T-helper 1 cell treated with Interleukin-12 subunit alpha and Interleukin-12 subunit beta and Interleukin-4 antibody, amounts not matched to agents 30 ng/mL and 1 ng/mL, for 36 hours (primary cell): ENCODE data around the gene EXOC3. TPM values are rescaled to one million over a fixed set of nuclear protein-coding genes. Genes with fewer than 3 reads are reported as not detected.

Experiments
- intact Hi-C: fragments of 100-400 bp; cut with micrococcal nuclease; formaldehyde crosslinking; loops from one replicate; pipeline ENCODE4 v1.15.1; 2024
- total RNA-seq: library from RNA; stranded (reverse); gene quantifications from 2 replicates; pipeline ENCODE4 v1.2.3, GENCODE V29; 2022

The EXOC3 gene
- total RNA-seq, 1 donor from 2014 or later = 89.9 TPM

DNA sequence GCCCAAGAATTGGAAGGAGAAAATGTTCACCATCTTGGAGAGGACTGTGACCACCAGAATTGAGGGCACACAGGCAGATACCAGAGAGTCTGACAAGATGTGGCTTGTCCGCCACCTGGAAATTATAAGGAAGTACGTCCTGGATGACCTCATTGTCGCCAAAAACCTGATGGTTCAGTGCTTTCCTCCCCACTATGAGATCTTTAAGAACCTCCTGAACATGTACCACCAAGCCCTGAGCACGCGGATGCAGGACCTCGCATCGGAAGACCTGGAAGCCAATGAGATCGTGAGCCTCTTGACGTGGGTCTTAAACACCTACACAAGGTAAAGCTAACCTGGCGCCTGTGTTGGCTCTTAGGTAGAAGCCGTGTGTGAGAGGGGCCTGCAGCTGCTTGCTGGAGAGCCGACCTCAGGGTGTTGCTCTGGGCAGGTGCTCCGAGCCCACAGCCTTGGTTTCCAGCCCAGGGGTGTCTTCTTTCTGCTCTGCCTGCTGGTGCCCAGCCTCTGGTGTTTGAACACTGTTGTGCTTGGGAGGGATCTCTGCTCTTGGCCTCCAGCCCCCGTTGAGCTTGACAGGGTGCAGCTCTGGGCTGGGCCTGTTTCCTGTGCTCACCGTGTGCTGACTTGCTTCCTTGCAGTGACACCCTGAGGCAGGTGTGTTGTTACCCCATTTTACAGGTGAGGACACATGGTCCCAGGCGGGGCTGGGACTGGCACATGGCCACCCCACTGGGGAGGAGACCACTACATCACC, 10.9 kb downstream of the EXOC3 start:
- intact Hi-C loops = loop anchor here (1.0 to 5.0 kb wide), 2 partner anchors 8 to 88 kb away; no protein-coding TSS in a partner anchor

DNA sequence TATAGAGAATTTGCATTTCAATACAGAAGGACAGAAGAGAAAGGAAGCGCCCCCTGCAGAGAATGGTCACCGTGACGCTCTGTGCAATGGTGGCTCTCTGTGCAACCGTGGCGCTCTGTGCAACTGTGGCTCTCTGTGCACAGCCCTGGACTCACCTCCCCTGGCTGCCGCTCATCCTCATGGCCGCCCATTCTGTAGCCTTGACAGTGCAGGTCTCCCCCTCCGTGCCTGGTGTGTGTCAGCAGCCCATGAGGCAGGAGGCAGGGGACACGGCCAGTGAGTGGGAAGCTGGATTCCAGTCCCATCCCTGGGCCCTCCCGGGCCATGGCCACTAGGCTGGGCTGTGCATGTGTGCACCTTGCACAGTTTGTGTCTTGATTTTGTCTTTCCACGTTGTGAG, 12.0 kb downstream of the EXOC3 start:
- intact Hi-C loops = loop anchor here (1.0 to 5.0 kb wide), 4 partner anchors 9 to 238 kb away; partner anchors contain the start of genes CCDC127, PDCD6 and SDHA

DNA sequence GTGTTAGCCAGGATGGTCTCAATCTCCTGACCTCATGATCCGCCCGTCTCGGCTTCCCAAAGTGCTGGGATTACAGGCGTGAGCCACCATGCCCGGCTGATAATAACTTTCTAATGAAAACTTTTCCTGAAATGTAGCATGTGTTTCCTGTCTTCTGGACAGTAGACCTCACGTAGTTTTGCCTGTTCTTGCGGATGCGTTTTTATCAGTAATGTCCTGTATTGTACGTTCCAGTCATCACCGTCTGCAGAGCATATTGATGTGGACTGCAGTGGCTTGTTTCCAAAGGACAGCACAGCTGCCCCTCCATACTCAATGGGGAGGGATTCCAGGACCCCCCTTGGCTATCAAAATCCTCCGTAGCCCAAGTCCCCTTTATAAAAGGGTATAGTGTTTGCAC, 12.8 kb downstream of the EXOC3 start:
- intact Hi-C loops = loop anchor here (5.0 kb wide), 2 partner anchors 184 to 239 kb away; partner anchors contain the start of genes CCDC127, PDCD6 and SDHA

DNA sequence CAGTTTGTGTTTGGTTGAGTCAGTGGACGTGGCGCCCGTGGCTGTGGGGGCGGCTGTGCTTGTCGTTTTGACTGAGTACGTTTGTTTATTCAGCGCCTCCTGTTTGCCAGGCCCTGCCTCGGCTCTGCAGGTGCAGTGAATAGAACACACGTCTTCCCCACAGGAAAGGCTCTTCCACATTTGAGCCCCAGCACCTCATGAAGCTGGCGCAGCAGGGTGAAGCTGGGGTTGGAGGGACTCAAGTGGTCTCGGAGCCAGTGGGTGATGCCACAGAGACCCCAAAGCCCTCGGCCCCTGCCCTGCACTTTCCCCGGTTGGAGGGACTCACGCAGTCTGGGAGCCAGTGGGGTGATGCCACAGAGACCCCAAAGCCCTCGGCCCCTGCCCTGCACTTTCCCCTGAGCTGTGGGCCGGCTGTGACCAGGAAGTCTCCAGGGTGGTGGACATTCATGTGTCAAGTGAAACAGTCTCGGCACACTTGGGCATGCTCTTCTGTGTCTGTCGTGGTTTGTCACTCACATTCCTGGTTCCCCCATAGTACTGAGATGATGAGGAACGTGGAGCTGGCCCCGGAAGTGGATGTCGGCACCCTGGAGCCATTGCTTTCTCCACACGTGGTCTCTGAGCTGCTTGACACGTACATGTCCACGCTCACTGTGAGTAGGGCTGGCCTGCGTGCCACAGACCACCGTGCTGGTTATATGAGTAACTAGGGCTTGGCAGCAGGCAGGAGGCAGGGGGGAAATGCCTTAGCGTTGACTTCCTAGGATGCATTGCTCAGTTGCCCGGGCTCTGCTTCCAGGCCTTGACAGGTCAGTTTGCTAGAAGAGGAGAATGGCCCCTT, 13.6 kb downstream of the EXOC3 start:
- intact Hi-C loops = loop anchor here (5.0 kb wide), 2 partner anchors 184 to 239 kb away; partner anchors contain the start of genes CCDC127, PDCD6 and SDHA

DNA sequence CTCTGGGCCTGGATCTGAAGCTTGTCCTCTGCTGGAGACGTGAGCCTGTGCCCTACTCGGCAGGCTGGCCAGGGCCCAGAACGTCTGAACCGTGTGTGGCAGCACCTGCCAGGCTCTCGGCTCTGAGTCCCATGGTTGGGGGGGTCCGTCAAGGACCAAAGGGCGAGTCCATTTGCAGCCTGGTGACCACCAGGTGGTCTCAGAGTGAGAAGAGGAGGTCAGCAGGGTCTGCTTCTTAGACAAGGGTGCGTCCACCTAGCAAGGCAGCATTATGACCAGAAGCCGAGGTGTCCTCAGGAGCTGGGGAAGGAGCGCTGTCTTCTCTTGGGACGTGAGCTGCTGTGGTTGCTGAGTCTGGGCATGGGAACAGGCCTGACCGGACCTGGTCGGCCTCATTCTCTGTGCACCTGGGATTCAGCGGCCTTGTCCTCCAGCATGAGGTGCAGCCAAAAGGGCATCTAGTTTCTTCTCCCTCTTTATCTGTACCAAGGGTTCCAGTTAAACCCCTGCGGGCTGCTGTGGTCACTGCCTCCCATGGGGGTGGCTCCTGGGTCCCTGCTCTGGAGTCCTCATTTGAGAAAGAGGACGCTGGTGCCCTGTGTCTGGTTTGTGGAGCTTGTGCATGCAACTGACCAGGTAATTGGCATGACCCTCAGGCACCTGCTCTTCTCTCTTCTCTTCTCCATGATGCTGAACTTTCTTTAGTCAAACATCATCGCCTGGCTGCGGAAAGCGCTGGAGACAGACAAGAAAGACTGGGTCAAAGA, 14.4 kb downstream of the EXOC3 start:
- intact Hi-C loops = loop anchor here (5.0 kb wide), 2 partner anchors 185 to 240 kb away; partner anchors contain the start of genes CCDC127, PDCD6 and SDHA

DNA sequence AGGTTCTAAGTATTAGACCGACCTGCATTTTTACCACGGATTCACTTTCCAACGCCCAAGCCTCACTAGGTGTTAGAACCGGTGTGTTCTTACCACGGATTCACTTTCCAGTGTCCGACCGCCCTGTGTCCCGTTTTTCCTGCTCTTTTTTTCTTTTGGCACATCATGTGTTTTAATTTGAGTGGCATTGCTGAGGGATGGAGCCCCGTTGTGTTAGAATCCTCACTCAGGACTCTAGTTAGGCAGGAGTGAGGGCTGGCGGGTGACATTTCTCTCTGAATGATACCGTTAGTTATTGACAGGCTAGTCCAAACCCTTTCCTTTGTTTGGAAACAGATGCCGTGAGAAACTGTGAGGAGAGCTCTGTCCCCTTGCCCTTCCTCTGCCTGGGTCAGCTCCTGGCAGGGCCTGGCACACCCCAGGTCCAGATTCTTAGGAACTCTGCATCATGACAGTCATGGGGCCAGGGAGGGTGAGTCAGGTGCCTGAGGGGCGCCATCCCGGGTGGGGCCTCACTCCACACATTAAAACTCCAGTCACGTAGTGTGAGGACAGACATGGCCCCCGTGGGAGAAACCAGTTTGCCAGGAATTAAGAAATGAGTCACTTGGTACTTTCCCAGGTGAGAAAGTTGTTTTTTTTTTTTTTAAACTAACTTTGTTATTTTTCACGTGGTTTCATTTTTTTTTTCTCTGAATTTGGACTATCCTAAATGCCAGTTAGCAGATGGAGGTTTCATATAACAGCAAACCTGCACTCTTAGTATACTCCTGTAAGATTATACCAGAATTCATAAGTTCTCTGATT, 15.8 kb downstream of the EXOC3 start:
- intact Hi-C loops = loop anchor here (1.0 to 5.0 kb wide), 4 partner anchors 14 to 241 kb away; partner anchors contain the start of genes CCDC127, EXOC3, PDCD6 and SDHA

DNA sequence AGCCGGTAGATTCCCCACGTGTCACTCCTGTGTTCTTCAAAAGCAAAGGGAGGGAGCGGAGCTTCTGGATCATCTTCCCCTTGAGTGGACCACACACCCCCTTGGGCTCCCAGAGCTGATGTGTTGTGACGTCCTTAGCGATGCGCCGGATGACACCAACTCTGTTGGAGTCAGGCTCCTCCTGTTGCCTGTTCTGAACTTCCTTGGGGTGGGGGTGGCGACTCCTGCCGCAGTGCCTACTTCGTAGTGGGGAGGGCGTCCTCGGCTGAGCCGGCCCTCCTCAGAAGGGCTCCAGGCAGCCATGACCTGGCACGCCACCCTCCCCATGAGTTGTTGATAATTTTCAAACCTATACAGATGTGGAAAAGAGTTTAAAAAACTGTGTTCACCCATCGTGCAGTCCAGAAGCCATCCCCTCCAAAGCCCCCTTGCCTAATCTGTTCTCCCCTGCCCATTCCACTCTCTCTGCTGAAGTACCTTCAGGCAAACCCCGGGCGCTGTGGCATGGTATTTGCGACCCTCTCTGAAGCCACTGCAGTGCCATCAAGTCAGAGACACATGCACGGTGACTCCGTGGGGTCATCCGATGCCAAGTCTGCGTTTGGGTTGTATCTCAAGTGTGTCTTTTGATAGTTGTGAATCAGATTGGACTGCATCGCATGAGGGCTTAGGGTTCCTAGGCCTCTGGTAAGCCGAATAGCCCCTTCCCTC, 16.7 kb downstream of the EXOC3 start:
- intact Hi-C loops = loop anchor here (1.0 to 5.0 kb wide), 4 partner anchors 13 to 242 kb away; partner anchors contain the start of genes CCDC127, EXOC3, PDCD6 and SDHA

DNA sequence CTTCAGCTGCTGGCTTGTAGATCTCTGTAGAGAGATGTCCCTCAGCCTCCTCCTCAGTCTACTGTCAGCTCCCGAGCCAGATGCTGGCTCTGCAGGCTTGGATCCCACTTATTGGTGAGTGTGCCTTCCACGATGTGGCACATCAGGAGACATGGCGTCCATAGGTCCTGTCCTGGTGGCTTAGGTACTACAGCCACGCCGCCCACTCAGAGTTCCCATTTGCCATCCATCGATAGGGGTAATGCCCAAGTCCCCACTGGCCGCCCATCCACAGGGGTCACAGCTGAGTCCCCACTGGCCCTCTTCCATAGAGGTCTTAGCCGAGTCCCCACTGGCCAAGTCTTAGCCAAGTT, 17.3 kb downstream of the EXOC3 start:
- intact Hi-C loops = no loop called here

DNA sequence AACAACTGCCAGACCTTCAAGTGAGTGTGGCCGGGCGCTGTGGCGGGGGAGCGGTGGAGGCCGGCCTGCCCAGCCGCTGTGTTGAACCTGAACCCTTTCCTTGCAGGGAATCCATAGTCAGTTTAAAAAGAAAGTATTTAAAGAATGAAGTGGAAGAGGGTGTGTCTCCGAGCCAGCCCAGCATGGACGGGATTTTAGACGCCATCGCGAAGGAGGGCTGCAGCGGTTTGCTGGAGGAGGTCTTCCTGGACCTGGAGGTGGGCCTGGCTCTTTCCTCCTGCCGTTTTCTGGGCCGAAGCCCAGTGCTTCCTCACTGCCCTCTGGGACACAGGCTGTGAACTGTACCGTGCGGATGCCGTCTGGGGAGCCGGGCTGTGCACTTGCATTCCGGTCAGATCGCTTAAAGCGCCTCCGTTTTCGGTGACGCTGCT, 19.1 kb downstream of the EXOC3 start:
- intact Hi-C loops = no loop called here

DNA sequence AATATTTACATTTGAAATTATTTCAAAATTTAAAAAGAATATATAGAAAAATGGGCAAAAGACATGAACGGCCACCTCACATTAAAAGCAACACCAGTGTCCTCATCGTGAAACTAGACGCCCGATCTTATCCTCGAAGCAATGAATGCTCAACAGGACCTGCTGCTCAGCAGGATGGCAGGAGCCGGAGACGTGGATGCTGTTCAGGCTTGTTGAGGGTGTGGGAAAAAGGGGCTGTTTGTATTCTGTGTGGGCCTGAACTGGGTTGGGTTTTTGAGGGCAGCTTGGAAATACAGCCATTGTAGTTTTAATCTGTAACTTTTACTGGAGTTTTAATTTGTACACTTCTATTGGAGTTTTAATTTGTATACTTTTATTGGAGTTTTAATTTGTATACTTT, 20.3 kb downstream of the EXOC3 start:
- intact Hi-C loops = loop anchor here (1.0 kb wide), 1 partner anchor 9 kb away; no protein-coding TSS in a partner anchor

DNA sequence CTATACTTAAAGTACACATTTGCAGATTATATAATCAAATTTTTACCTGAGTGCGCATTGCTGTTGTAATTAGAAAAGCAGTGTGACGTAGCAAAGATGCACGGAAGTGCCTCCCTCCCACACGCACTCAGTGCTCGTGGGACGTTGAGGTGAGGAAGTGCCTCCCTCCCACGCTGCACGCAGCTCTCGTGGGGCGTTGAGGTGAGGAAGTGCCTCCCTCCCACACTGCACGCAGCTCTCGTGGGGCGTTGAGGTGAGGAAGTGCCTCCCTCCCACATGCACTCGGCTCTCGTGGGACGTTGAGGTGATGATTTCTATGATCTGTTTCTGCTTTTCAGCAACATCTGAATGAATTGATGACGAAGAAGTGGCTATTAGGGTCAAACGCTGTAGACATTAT, 21.0 kb downstream of the EXOC3 start:
- intact Hi-C loops = loop anchor here (1.0 kb wide), 1 partner anchor 8 kb away; no protein-coding TSS in a partner anchor

DNA sequence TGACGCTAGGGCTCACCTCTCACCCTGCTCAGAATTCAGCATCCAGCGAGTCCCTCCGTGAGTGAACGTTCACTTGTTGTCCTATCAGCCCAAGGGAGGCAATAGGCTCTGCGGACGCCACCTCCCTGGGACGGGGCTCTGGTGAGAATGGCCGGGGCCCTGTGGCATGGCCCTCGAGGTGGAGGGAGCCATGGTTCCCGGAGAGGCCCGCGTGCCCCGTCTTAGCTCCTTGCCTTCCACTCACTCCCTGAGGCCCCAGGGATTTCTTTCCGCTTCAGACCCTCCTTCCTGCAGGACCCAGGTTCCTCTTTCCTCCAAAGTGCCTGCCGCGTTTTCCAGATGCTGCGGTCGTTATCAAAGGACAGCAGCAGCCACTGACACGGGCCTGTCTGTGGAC, 21.5 kb downstream of the EXOC3 start:
- intact Hi-C loops = no loop called here

DNA sequence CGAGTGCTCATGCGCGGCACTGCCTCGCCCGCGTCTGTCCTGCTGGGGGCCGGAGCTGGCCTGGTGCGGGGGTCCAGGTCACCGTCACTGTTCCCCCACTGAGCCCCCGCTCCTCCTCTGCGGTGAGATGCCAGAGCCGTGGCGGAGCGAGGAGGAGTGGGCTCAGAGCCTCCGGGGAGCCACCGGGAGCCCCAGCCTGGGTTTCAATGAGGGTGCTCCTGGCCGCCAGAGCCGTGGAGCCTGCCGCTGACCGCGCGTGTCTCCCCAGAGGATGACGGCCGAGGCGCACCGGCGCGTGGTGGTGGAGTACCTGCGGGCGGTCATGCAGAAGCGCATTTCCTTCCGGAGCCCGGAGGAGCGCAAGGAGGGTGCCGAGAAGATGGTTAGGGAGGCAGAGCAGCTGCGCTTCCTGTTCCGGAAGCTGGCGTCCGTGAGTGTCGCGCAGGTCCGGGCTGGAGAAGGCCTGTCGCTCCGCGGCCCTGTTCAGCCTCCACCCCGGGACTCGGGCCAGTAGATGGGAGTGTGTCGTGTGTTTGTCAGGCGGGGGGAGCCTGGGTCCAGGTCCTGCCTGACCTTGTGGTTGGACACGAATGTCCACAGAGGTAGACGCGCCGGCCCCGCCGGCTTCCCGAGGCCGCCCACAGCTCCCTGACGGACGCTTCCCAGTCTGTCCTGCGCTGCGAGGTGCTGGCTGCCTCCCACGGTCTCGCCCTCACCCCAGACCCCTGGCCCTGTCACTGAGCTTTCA, 22.0 kb downstream of the EXOC3 start:
- intact Hi-C loops = no loop called here

DNA sequence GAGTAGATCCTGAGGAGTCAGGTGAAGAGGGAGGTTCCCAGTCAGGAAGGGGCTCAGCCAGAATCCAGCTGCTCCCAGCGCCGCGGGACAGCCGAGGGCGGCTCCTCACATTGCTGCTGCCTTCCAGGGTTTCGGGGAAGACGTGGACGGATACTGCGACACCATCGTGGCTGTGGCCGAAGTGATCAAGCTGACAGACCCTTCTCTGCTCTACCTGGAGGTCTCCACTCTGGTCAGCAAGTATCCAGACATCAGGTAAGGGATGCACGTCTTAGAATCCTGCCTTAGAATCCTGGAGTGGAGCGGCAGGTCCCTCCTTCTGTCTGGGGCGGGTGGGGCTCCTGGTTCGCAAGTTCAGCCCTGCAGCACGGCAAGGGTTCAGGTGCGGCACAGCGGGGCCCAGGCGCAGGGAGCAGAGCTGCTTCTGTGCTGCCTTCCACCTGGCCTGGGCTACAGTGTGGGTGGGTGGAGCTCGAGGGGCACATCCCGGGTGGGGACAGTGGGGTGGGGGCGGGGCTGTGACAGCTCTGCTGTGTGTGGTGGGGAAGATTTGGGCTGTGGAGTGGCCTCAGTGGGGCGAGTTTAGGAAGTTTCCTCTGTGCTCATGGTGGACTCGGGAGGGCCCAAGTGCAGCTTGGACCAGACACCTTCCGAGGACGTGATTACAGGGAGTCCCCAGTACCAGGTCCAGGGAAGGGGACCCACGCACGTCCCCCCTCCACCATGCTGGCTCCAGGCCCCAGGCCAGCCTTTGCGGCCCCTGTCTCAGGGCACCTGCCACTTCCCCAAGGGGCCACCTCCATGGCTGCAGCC, 22.8 kb downstream of the EXOC3 start:
- intact Hi-C loops = no loop called here

DNA sequence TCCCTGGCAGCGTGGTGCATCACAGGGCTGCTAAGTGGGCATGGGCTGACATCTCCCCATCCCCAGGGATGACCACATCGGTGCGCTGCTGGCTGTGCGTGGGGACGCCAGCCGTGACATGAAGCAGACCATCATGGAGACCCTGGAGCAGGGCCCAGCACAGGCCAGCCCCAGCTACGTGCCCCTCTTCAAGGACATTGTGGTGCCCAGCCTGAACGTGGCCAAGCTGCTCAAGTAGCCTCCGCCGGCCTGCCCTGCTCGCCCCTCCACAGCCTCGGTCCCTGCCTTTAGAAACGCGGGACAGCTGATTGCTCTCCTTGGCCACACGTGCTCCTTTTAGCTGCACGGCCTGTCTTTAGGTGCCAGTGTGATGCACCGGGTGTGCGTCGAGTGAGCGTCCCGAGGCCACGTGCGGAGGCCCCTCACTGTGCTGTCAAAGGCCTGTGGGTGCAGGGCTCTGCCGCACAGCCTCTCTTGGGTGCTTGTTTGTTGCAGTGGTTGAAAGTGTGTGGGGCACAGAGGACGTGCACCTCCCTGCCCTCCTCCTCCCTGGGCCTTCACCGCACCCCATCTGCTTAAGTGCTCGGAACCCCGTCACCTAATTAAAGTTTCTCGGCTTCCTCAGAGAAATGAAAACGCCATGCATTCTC, 23.8 kb downstream of the EXOC3 start:
- intact Hi-C loops = no loop called here

DNA sequence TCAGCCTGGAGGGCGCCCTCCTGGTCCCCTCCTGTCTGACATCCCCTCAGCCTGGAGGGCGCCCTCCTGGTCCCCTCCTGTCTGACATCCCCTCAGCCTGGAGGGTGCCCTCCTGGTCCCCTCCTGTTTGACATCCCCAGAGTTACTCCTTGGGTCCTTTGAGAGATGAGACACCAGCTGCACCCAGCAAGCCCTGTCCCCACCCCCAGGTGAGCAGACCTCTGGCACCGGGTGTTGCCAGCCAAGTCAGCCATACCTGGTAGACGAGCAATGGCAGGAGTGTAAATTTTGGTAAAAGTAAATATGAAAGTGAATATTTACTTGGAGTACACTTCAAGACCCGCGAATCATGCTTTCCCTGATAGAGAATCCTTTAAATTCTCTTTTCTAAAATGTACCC, 25.4 kb downstream of the EXOC3 start:
- intact Hi-C loops = no loop called here

DNA sequence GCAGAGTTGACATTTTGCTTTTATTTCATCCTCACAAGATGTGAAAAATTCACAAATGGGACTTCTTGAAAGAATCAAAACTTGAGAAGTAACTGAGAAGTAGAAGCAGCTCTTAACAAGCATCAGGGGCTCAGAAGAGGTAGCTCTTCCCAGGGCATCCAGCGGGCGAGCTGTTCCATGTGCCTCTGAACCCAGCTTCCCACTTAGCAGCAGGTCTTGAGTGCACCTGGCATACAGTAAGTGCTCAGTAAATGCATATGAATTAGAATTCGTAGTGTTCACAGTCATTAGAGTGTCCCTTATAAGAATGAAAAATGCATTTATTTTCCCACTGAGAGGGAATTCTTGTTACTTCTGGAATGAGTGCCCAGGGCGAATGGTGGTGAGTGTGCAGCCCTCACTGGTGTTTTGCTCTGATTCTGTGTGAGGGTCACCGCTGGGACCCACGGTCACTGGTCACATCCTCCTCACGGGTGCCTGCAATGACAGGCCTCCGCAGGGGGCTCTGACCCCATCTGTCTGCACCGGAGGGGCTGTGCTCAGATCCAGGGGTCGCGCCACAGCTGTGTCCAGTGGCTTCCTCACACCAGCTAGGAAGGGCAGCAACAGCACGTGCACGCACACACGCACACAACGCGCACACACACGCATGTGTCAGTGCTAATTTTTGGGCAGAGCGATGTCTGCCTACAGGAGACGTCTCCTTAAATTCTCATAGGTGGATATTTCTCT, 26.9 kb downstream of the EXOC3 start:
- intact Hi-C loops = loop anchor here (10.0 kb wide), 1 partner anchor 875 kb away; the partner anchor contains the start of gene CLPTM1L
